WTC11 (cell line): ENCODE results near the gene RCOR3. TPM values are rescaled to one million over a fixed set of nuclear protein-coding genes. Genes with fewer than 3 reads are reported as not detected.

ENCODE experiments used
- ATF1 ChIP-seq: sonication (generic); formaldehyde crosslinking; IDR thresholded peaks from 2 replicates; pipeline ENCODE4 v1.8.1; 2023; ENCODE audit warnings: mild to moderate bottlenecking, moderate library complexity, missing genetic modification reagents
- ATF6 ChIP-seq: sonication (generic); formaldehyde crosslinking; IDR thresholded peaks from 2 replicates; pipeline ENCODE4 v1.8.1; 2023; ENCODE audit warnings: mild to moderate bottlenecking, missing genetic modification reagents
- CBFB ChIP-seq: sonication (generic); formaldehyde crosslinking; IDR thresholded peaks from 2 replicates; pipeline ENCODE4 v1.8.1; 2022; ENCODE audit warnings: mild to moderate bottlenecking, low read depth, missing genetic modification reagents
- CREM ChIP-seq: sonication (generic); formaldehyde crosslinking; IDR thresholded peaks from 2 replicates; pipeline ENCODE4 v1.8.1; 2022; ENCODE audit warnings: mild to moderate bottlenecking, missing genetic modification reagents, moderate library complexity
- E2F4 ChIP-seq: sonication (generic); formaldehyde crosslinking; IDR thresholded peaks from 2 replicates; pipeline ENCODE4 v1.8.1; 2022; ENCODE audit warnings: low read depth, mild to moderate bottlenecking, moderate library complexity, missing genetic modification reagents, borderline replicate concordance
- ELF4 ChIP-seq: sonication (generic); formaldehyde crosslinking; IDR thresholded peaks from 2 replicates; pipeline ENCODE4 v1.8.1; 2022; ENCODE audit warnings: low read depth, mild to moderate bottlenecking, moderate library complexity, missing genetic modification reagents
- ERG ChIP-seq: fragments of 250-450 bp; sonication (Bioruptor Pico); IDR thresholded peaks from 2 replicates; pipeline ENCODE4 v1.8.0; 2021; ENCODE audit warnings: mild to moderate bottlenecking
- ESRRA ChIP-seq: sonication (generic); formaldehyde crosslinking; IDR thresholded peaks from 2 replicates; pipeline ENCODE4 v1.8.1; 2022; ENCODE audit warnings: mild to moderate bottlenecking, missing genetic modification reagents, borderline replicate concordance
- ETV6 ChIP-seq: sonication (generic); formaldehyde crosslinking; IDR thresholded peaks from 2 replicates; pipeline ENCODE4 v1.8.1; 2022; ENCODE audit warnings: mild to moderate bottlenecking, missing genetic modification reagents
- FOXP1 ChIP-seq: sonication (generic); formaldehyde crosslinking; IDR thresholded peaks from 2 replicates; pipeline ENCODE4 v1.8.0; 2022; ENCODE audit warnings: missing genetic modification reagents, mild to moderate bottlenecking, moderate library complexity, borderline replicate concordance
- FOXP4 ChIP-seq: sonication (generic); formaldehyde crosslinking; IDR thresholded peaks from 2 replicates; pipeline ENCODE4 v1.8.0; 2022; ENCODE audit warnings: mild to moderate bottlenecking, missing genetic modification reagents
- GRHL2 ChIP-seq: fragments of 250-450 bp; sonication (Bioruptor Pico); IDR thresholded peaks from 2 replicates; pipeline ENCODE4 v1.8.0; 2022; ENCODE audit warnings: mild to moderate bottlenecking, moderate library complexity; ENCODE audit not compliant: insufficient replicate concordance, severe bottlenecking
- GTF2I ChIP-seq: fragments of 250-450 bp; sonication (Bioruptor Pico); conservative IDR thresholded peaks from 2 replicates; pipeline ENCODE4 v1.4.0; 2021; ENCODE audit warnings: mild to moderate bottlenecking
- HMGA2 ChIP-seq: fragments of 250-450 bp; sonication (Bioruptor Pico); IDR thresholded peaks from 2 replicates; pipeline ENCODE4 v1.4.0; 2021; ENCODE audit warnings: mild to moderate bottlenecking, moderate library complexity
- IRF1 ChIP-seq: sonication (generic); formaldehyde crosslinking; IDR thresholded peaks from 2 replicates; pipeline ENCODE4 v1.8.0; 2023; ENCODE audit warnings: missing genetic modification reagents
- IRF2 ChIP-seq: sonication (generic); formaldehyde crosslinking; IDR thresholded peaks from 2 replicates; pipeline ENCODE4 v1.8.0; 2022; ENCODE audit warnings: low read depth, missing genetic modification reagents, borderline replicate concordance
- MXD4 ChIP-seq: fragments of 250-450 bp; sonication (Bioruptor Pico); IDR thresholded peaks from 2 replicates; pipeline ENCODE4 v1.8.0; 2021; ENCODE audit warnings: mild to moderate bottlenecking, moderate library complexity, borderline replicate concordance
- NFATC4 ChIP-seq: fragments of 250-450 bp; sonication (Bioruptor Pico); IDR thresholded peaks from 2 replicates; pipeline ENCODE4 v1.9.0; 2021; ENCODE audit warnings: mild to moderate bottlenecking
- NFE2L1 ChIP-seq: sonication (generic); formaldehyde crosslinking; IDR thresholded peaks from 2 replicates; pipeline ENCODE4 v1.8.1; 2023; ENCODE audit warnings: missing genetic modification reagents
- NR1H2 ChIP-seq: sonication (generic); formaldehyde crosslinking; IDR thresholded peaks from 2 replicates; pipeline ENCODE4 v1.9.0; 2021; ENCODE audit warnings: mild to moderate bottlenecking, moderate library complexity, missing genetic modification reagents
- RORB ChIP-seq: fragments of 250-450 bp; sonication (Bioruptor Pico); IDR thresholded peaks from 2 replicates; pipeline ENCODE4 v1.9.0; 2021; ENCODE audit warnings: mild to moderate bottlenecking
- SMAD3 ChIP-seq: sonication (generic); formaldehyde crosslinking; IDR thresholded peaks from 2 replicates; pipeline ENCODE4 v1.8.0; 2022; ENCODE audit warnings: missing genetic modification reagents, mild to moderate bottlenecking, borderline replicate concordance
- SMAD4 ChIP-seq: sonication (generic); formaldehyde crosslinking; IDR thresholded peaks from 2 replicates; pipeline ENCODE4 v1.8.0; 2022; ENCODE audit warnings: mild to moderate bottlenecking, missing genetic modification reagents
- SP1 ChIP-seq: sonication (generic); formaldehyde crosslinking; conservative IDR thresholded peaks from 2 replicates; pipeline ENCODE4 v1.8.1; 2022; ENCODE audit warnings: missing genetic modification reagents
- USF1 ChIP-seq: sonication (generic); formaldehyde crosslinking; IDR thresholded peaks from 2 replicates; pipeline ENCODE4 v1.8.0; 2022; ENCODE audit warnings: mild to moderate bottlenecking, missing genetic modification reagents
- ZBTB43 ChIP-seq: sonication (generic); formaldehyde crosslinking; IDR thresholded peaks from 2 replicates; pipeline ENCODE4 v1.8.1; 2023; ENCODE audit warnings: mild to moderate bottlenecking, missing genetic modification reagents
- ZNF219 ChIP-seq: sonication (generic); formaldehyde crosslinking; IDR thresholded peaks from 2 replicates; pipeline ENCODE4 v1.8.0; 2023; ENCODE audit warnings: missing genetic modification reagents, mild to moderate bottlenecking, borderline replicate concordance
- ZNF512 ChIP-seq: sonication (generic); formaldehyde crosslinking; IDR thresholded peaks from 2 replicates; pipeline ENCODE4 v1.8.1; 2022; ENCODE audit warnings: missing genetic modification reagents, borderline replicate concordance
- total RNA-seq: library from RNA; stranded (reverse); gene quantifications from 3 replicates; pipeline ENCODE4 v1.2.3, GENCODE V29; 2021

Gene RCOR3
- total RNA-seq, 1 experiment from 2014 or later: 35.9 TPM

GRCh38 chr1:211258756-211259637, at the start of gene RCOR3 (continued):
- TF ChIP-seq ERG (no peak), IRF2 (CRISPR knock-in tag) (no peak), ZBTB43 (CRISPR knock-in tag) (no peak), ESRRA (CRISPR knock-in tag) (no peak), GRHL2 (no peak), ETV6 (CRISPR knock-in tag) (peak; percentile 76), ELF4 (0 out of 2 replicates have a peak, but pooled peaks have one; percentile 70), ATF1 (0 out of 2 replicates have a peak, but pooled peaks have one; percentile 29), E2F4 (no peak), NFE2L1 (CRISPR knock-in tag) (no peak; the same call in 1 of the 2 replicates), CREM (CRISPR knock-in tag) (peak; percentile 72; the same call in 1 of the 2 replicates), RORB (CRISPR knock-in tag) (no peak), CBFB (no peak), SMAD4 (no peak), FOXP1 (0 out of 2 replicates have a peak, but pooled peaks have one; percentile 45), NR1H2 (CRISPR knock-in tag) (no peak), SP1 (CRISPR knock-in tag) (peak; percentile 54), ZNF512 (CRISPR knock-in tag) (no peak), IRF1 (CRISPR knock-in tag) (no peak), ATF6 (CRISPR knock-in tag) (no peak), MXD4 (CRISPR knock-in tag) (no peak), SMAD3 (CRISPR knock-in tag) (peak; percentile 64; the same call in 1 of the 2 replicates), HMGA2 (no peak), ZNF219 (peak; percentile 68; the same call in 1 of the 2 replicates), USF1 (CRISPR knock-in tag) (peak; percentile 34; the same call in 1 of the 2 replicates), NFATC4 (CRISPR knock-in tag) (no peak), GTF2I (CRISPR knock-in tag) (no peak), FOXP4 (no peak)
